GM18508 (cell line): ENCODE measurements around the gene DIAPH2.

Experiments
- ATAC-seq: cut with Tn5 transposase; IDR thresholded peaks from one replicate; pipeline ENCODE4 v1.9.1; 2021; ENCODE audit warnings: moderate number of reproducible peaks; ENCODE audit not compliant: insufficient read depth, unreplicated experiment

Gene DIAPH2

GRCh38 chrX:97266406-97267121 lies 581.9 kb downstream of the DIAPH2 start:
- no peak for ATAC-seq

GRCh38 chrX:97267396-97268181 lies 582.9 kb downstream of the DIAPH2 start:
- no peak for ATAC-seq

GRCh38 chrX:97268182-97268680 lies 583.6 kb downstream of the DIAPH2 start:
- ATAC-seq: no peak

GRCh38 chrX:97284531-97284930 lies 599.9 kb downstream of the DIAPH2 start:
- no peak for ATAC-seq

GRCh38 chrX:97290199-97290598 lies 605.6 kb downstream of the DIAPH2 start:
- ATAC-seq: no peak

GRCh38 chrX:97294041-97294440 lies 609.4 kb downstream of the DIAPH2 start:
- ATAC-seq: no peak

- no peak for ATAC-seq
These were observed 611.3 kb downstream of the DIAPH2 start for GRCh38 chrX:97295954-97296353.

GRCh38 chrX:97306771-97307470 lies 622.3 kb downstream of the DIAPH2 start:
- ATAC-seq: no peak

GRCh38 chrX:97308171-97308570 lies 623.5 kb downstream of the DIAPH2 start:
- no peak for ATAC-seq

- ATAC-seq: no peak
These were observed 625.0 kb downstream of the DIAPH2 start for GRCh38 chrX:97309487-97310116.

GRCh38 chrX:97310373-97310772 lies 625.7 kb downstream of the DIAPH2 start:
- ATAC-seq: no peak

- ATAC-seq: no peak
These were observed 626.6 kb downstream of the DIAPH2 start for GRCh38 chrX:97311066-97311778.

GRCh38 chrX:97314345-97314744 lies 629.7 kb downstream of the DIAPH2 start:
- ATAC-seq: no peak

- no peak for ATAC-seq
These were observed 631.3 kb downstream of the DIAPH2 start for GRCh38 chrX:97315939-97316338.

GRCh38 chrX:97320305-97320704 lies 635.7 kb downstream of the DIAPH2 start:
- ATAC-seq: no peak

GRCh38 chrX:97322401-97322800 lies 637.8 kb downstream of the DIAPH2 start:
- no peak for ATAC-seq

GRCh38 chrX:97326456-97326855 lies 641.8 kb downstream of the DIAPH2 start:
- ATAC-seq: peak; percentile 95

- ATAC-seq: no peak
These were observed 644.3 kb downstream of the DIAPH2 start for GRCh38 chrX:97328853-97329390.

- ATAC-seq: peak; percentile 39
These were observed 645.5 kb downstream of the DIAPH2 start for GRCh38 chrX:97330151-97330550.

GRCh38 chrX:97332963-97333362 lies 648.3 kb downstream of the DIAPH2 start:
- no peak for ATAC-seq
